Fibroblast of lung (primary cell): Measurements from ENCODE around the gene CYB5A. TPM values are rescaled to one million over a fixed set of nuclear protein-coding genes. Genes with fewer than 3 reads are reported as not detected.

Experiments
- DNase-seq, 2 donors: peaks; one replicate each; pipeline versions ENCODE4 v3.0.0 to v3.0.0-alpha.2; 2010; ENCODE audit warnings: low read depth in 2 of 2
- H2AFZ ChIP-seq: 2 replicates; pipeline ENCODE4 v1.5.1; 2012; ENCODE audit warnings: low read length, control low read depth, inconsistent platforms
- H3K27ac ChIP-seq: 2 replicates; pipeline ENCODE4 v1.5.1; 2011; ENCODE audit warnings: low read length, control low read depth; ENCODE audit not compliant: insufficient read depth
- H3K27me3 ChIP-seq: 2 replicates; pipeline ENCODE4 v1.5.1; 2011; ENCODE audit warnings: mild to moderate bottlenecking, low read length; ENCODE audit not compliant: control insufficient read depth, insufficient read depth
- H3K36me3 ChIP-seq: 2 replicates; pipeline ENCODE4 v1.5.1; 2011; ENCODE audit warnings: low read length; ENCODE audit not compliant: control insufficient read depth, insufficient read depth
- H3K4me1 ChIP-seq: 2 replicates; pipeline ENCODE4 v1.5.1; 2011; ENCODE audit warnings: low read length; ENCODE audit not compliant: control insufficient read depth, insufficient read depth; ENCODE audit errors: extremely low read depth
- H3K4me2 ChIP-seq: 2 replicates; pipeline ENCODE4 v1.5.1; 2011; ENCODE audit warnings: low read length, control low read depth; ENCODE audit not compliant: insufficient read depth; ENCODE audit errors: extremely low read depth
- H3K4me3 ChIP-seq, 4 experiments: fragments of 200-600 bp in 1 of 4; sonication (generic) in 1 of 4; replicated peaks in 1 of 4; 2 replicates each; pipeline ENCODE4 v1.5.1; 2011 to 2016; ENCODE audit warnings: low read length in 4 of 4, low read depth in 3 of 4, mild to moderate bottlenecking in 3 of 4, control low read depth in 2 of 4, inconsistent platforms in 1 of 4, mixed read lengths in 1 of 4; ENCODE audit not compliant: insufficient read depth in 1 of 4; ENCODE audit errors: control extremely low read depth in 1 of 4
- H3K79me2 ChIP-seq: 2 replicates; pipeline ENCODE4 v1.5.1; 2012; ENCODE audit warnings: mild to moderate bottlenecking, low read length, inconsistent platforms; ENCODE audit not compliant: control insufficient read depth, insufficient read depth
- H3K9ac ChIP-seq: 2 replicates; pipeline ENCODE4 v1.5.1; 2011; ENCODE audit warnings: mild to moderate bottlenecking, low read length, control low read depth; ENCODE audit not compliant: insufficient read depth
- H3K9me3 ChIP-seq: 2 replicates; pipeline ENCODE4 v1.5.1; 2012; ENCODE audit warnings: low read depth, low read length; ENCODE audit not compliant: control insufficient read depth, insufficient read depth
- H4K20me1 ChIP-seq: 2 replicates; pipeline ENCODE4 v1.5.1; 2011; ENCODE audit warnings: low read length; ENCODE audit not compliant: control insufficient read depth, insufficient read depth; ENCODE audit errors: extremely low read depth
- CTCF ChIP-seq, 2 donors: IDR thresholded peaks in 1 of 2; conservative IDR thresholded peaks in 1 of 2; 1 replicate in 1 of 2; 2 replicates in 1 of 2; pipeline ENCODE4 v1.5.1; 2011 to 2012; ENCODE audit warnings: low read length in 2 of 2, control low read depth in 1 of 2, inconsistent platforms in 1 of 2, low read depth in 1 of 2, mild to moderate bottlenecking in 1 of 2
- EZH2 ChIP-seq: IDR thresholded peaks from 2 replicates; pipeline ENCODE4 v1.5.1; 2012; ENCODE audit warnings: low read length, control low read depth, mild to moderate bottlenecking; ENCODE audit errors: missing control alignments
- polyA plus RNA-seq, 2 donors: library from polyadenylated mRNA; depleted of rRNA in 1 of 2; stranded (reverse) in 1 of 2; unstranded in 1 of 2; fragments of >200 nt; gene quantifications; 2 replicates each; pipeline ENCODE4 v1.2.1, GENCODE V29; 2011 to 2012; ENCODE audit warnings: missing spikeins in 1 of 2
- total RNA-seq: library from RNA; depleted of rRNA; stranded (reverse); fragments of >200 nt; gene quantifications from 2 replicates; pipeline ENCODE4 v1.2.1, GENCODE V29; 2014

The CYB5A gene
- total and polyA plus RNA-seq, 2 donors (not counting 1 experiment from before 2014, with no cell fraction given) = 111 to 113 TPM

GRCh38 chr18:74290021-74290420 lies 1.7 kb downstream of the CYB5A start:
- Histone ChIP-seq H3K9ac (no peak overlapping the region), H4K20me1 (no peaks in the 10 kb centered on the region), H3K9me3 (no peaks in the 10 kb centered on the region), H3K27me3 (no peaks in the 10 kb centered on the region), H2AFZ (no peak overlapping the region), H3K4me1 (peaks cover 4% of the 10 kb centered on the region), H3K27ac (no peak overlapping the region), H3K4me3 (no peak overlapping the region), H3K79me2 (no peaks in the 10 kb centered on the region), H3K4me2 (no peak overlapping the region), H3K36me3 (no peaks in the 10 kb centered on the region)
- DNase-seq = no peak
- TF ChIP-seq CTCF (conservative IDR thresholded peaks at IDR 0.05 in 1 of 2, IDR thresholded peaks at IDR 0.05 in 1 of 2; ENCODE audit: low read depth in 1 of 2, low read length in 2 of 2) (no peak), EZH2 (no peak)

GRCh38 chr18:74289137-74289536 lies 2.6 kb downstream of the CYB5A start:
- H3K36me3 ChIP-seq = no peaks in the 10 kb centered on the region
- H4K20me1 ChIP-seq = no peaks in the 10 kb centered on the region
- TF ChIP-seq CTCF (conservative IDR thresholded peaks at IDR 0.05 in 1 of 2, IDR thresholded peaks at IDR 0.05 in 1 of 2; ENCODE audit: low read depth in 1 of 2, low read length in 2 of 2) = no peak
- no peak for TF ChIP-seq EZH2
- H3K4me2 ChIP-seq = no peak overlapping the region
- H2AFZ ChIP-seq = no peak overlapping the region
- peak; percentile 14 to 34 for DNase-seq
- no peaks in the 10 kb centered on the region for H3K9me3 ChIP-seq
- H3K79me2 ChIP-seq = no peaks in the 10 kb centered on the region
- no peak overlapping the region for H3K9ac ChIP-seq
- H3K4me1 ChIP-seq = peaks cover 7% of the 10 kb centered on the region
- no peak overlapping the region for H3K4me3 ChIP-seq
- H3K27ac ChIP-seq = no peak overlapping the region
- H3K27me3 ChIP-seq = no peaks in the 10 kb centered on the region

- Histone ChIP-seq H3K79me2 (no peaks in the 10 kb centered on the region), H3K36me3 (no peaks in the 10 kb centered on the region), H3K9me3 (no peaks in the 10 kb centered on the region), H2AFZ (no peak overlapping the region), H3K4me2 (no peak overlapping the region), H3K4me1 (peaks cover 7% of the 10 kb centered on the region), H3K9ac (no peak overlapping the region), H3K27ac (no peak overlapping the region), H4K20me1 (no peaks in the 10 kb centered on the region), H3K27me3 (no peaks in the 10 kb centered on the region), H3K4me3 (no peak overlapping the region)
- DNase-seq = no peak
- no peak for TF ChIP-seq EZH2
- TF ChIP-seq CTCF (conservative IDR thresholded peaks at IDR 0.05 in 1 of 2, IDR thresholded peaks at IDR 0.05 in 1 of 2; ENCODE audit: low read depth in 1 of 2, low read length in 2 of 2) = no peak
Measured at GRCh38 chr18:74288730-74289129, 3.0 kb downstream of the CYB5A start.
